Measurements from ENCODE around the gene PTPRM. TPM values are rescaled to one million over a fixed set of nuclear protein-coding genes. Genes with fewer than 3 reads are reported as not detected.
A peak's percentile ranks its signal among the peaks of the same experiment; 100 is the strongest.

The PTPRM gene
- total RNA-seq, 1 donor: 84.7 TPM

DNA sequence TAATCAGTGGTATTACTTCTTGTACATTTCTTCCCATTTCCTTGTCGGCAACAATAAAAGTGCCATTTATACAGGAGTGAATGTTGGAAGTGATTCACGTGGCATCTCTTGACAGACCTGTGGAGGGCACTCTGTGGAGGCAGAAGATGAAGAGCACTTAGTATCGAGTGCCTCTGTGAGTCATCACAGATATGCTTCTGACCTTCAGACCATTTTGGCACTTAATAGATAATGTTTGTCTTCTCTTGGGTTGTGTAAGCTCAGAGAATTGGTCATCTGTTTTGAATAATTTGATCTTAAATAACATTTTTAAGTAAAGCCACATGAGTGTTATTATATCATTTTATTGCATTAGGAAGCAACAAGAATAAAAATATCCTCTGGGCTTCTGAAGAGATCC, 305.5 kb downstream of the PTPRM start:
- no peak overlapping the region for H2AFZ ChIP-seq (ENCODE audit: low read length)
- H3K79me2 ChIP-seq (ENCODE audit: insufficient read depth, low read length): no peaks in the 10 kb centered on the region
- H3K4me3 ChIP-seq (ENCODE audit: insufficient read depth, low read length): no peak overlapping the region
- no peak overlapping the region for H3K27ac ChIP-seq (ENCODE audit: low read depth, low read length)
- no peaks in the 10 kb centered on the region for H3K36me3 ChIP-seq (ENCODE audit: insufficient read depth, low read length)
- no peaks in the 10 kb centered on the region for H3K9me3 ChIP-seq (ENCODE audit: low read depth, low read length)
- TF ChIP-seq, protein P1, sequence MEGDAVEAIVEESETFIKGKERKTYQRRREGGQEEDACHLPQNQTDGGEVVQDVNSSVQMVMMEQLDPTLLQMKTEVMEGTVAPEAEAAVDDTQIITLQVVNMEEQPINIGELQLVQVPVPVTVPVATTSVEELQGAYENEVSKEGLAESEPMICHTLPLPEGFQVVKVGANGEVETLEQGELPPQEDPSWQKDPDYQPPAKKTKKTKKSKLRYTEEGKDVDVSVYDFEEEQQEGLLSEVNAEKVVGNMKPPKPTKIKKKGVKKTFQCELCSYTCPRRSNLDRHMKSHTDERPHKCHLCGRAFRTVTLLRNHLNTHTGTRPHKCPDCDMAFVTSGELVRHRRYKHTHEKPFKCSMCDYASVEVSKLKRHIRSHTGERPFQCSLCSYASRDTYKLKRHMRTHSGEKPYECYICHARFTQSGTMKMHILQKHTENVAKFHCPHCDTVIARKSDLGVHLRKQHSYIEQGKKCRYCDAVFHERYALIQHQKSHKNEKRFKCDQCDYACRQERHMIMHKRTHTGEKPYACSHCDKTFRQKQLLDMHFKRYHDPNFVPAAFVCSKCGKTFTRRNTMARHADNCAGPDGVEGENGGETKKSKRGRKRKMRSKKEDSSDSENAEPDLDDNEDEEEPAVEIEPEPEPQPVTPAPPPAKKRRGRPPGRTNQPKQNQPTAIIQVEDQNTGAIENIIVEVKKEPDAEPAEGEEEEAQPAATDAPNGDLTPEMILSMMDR (IDR thresholded peaks at IDR 0.05; ENCODE audit: extremely low read depth, low read depth, low read length): peak; percentile 41
- H4K20me1 ChIP-seq (ENCODE audit: insufficient read depth, low read length): peaks cover 7% of the 10 kb centered on the region
- H3K4me2 ChIP-seq (ENCODE audit: insufficient read depth, low read length): no peak overlapping the region
- H3K27me3 ChIP-seq (ENCODE audit: insufficient read depth, low read length): no peaks in the 10 kb centered on the region
- DNase-seq (ENCODE audit: insufficient read length, low spot score, missing footprints): peak; percentile 25
- peaks cover 15% of the 10 kb centered on the region for H3K4me1 ChIP-seq (ENCODE audit: insufficient read depth, low read length)

DNA sequence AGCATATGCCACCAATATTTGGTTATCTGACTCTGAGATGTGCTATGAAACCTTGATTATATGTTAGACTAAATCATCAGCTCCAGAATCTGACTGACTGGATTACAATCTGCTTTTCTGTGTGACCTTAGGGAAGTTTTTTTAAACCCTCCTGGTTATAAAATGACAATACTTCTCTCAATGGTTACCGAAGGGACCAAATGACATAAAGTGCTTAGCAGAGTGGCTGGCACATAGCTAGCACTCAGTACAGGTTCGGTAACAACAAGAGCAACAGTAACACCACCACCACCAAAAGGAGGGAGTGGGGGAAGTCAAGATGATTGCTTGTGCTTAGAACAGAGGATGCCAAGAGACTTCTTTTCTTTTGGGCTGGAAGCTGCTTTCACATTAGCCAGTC, 306.2 kb downstream of the PTPRM start:
- Histone ChIP-seq H4K20me1 (ENCODE audit: insufficient read depth, low read length) (peaks cover 7% of the 10 kb centered on the region), H3K4me3 (ENCODE audit: insufficient read depth, low read length) (no peak overlapping the region), H3K36me3 (ENCODE audit: insufficient read depth, low read length) (no peaks in the 10 kb centered on the region), H2AFZ (ENCODE audit: low read length) (no peak overlapping the region), H3K4me2 (ENCODE audit: insufficient read depth, low read length) (no peak overlapping the region), H3K9me3 (ENCODE audit: low read depth, low read length) (no peaks in the 10 kb centered on the region), H3K79me2 (ENCODE audit: insufficient read depth, low read length) (no peaks in the 10 kb centered on the region), H3K27me3 (ENCODE audit: insufficient read depth, low read length) (no peaks in the 10 kb centered on the region), H3K27ac (ENCODE audit: low read depth, low read length) (no peak overlapping the region), H3K4me1 (ENCODE audit: insufficient read depth, low read length) (peaks cover 15% of the 10 kb centered on the region)
- TF ChIP-seq, protein P1 (IDR thresholded peaks at IDR 0.05; ENCODE audit: extremely low read depth, low read depth, low read length): no peak
- no peak for DNase-seq (ENCODE audit: insufficient read length, low spot score, missing footprints)

DNA sequence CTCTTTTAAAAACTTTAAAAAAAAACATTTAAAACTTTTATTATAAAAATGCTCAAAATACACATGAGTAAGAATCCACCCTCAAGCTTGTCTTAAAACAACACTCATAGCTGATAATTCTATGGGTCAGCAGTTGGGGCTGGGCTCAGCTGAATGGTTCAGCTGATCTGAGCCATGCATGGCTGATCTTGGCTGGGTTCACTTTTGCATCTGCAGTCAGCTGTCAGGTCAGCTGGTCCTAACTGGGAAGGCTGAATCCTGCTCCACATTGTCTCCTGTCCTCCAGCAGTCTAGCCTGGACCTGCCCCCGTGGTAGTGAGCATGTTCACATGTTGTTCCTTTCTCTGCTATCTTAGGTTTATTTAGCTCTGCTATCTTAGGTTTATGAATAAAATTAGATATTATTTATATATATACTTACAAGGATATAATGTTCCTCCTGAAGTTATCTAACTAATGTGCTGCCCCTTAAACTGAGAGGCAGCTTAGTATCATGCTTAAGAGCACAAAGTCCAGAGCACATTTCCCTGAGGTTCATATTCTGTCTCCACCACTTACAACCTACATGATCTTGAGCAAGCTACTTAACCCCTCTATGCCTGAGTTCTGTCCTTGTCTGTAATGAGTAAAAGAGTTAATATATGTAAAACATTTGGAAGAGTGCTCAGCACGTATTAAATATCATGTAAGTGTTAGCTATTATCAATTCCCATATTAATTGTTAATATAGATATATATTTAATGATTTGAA, 309.4 kb downstream of the PTPRM start:
- TF ChIP-seq, protein P1 (IDR thresholded peaks at IDR 0.05; ENCODE audit: extremely low read depth, low read depth, low read length): no peak
- no peak overlapping the region for H2AFZ ChIP-seq (ENCODE audit: low read length)
- H3K4me3 ChIP-seq (ENCODE audit: insufficient read depth, low read length): no peak overlapping the region
- no peak for DNase-seq (ENCODE audit: insufficient read length, low spot score, missing footprints)
- no peak overlapping the region for H3K4me2 ChIP-seq (ENCODE audit: insufficient read depth, low read length)
- no peak overlapping the region for H3K27ac ChIP-seq (ENCODE audit: low read depth, low read length)
- no peaks in the 10 kb centered on the region for H3K36me3 ChIP-seq (ENCODE audit: insufficient read depth, low read length)
- H3K27me3 ChIP-seq (ENCODE audit: insufficient read depth, low read length): no peaks in the 10 kb centered on the region
- H3K79me2 ChIP-seq (ENCODE audit: insufficient read depth, low read length): no peaks in the 10 kb centered on the region
- H3K9me3 ChIP-seq (ENCODE audit: low read depth, low read length): no peaks in the 10 kb centered on the region
- peaks cover 1% of the 10 kb centered on the region for H4K20me1 ChIP-seq (ENCODE audit: insufficient read depth, low read length)
- H3K4me1 ChIP-seq (ENCODE audit: insufficient read depth, low read length): peaks cover 10% of the 10 kb centered on the region

DNA sequence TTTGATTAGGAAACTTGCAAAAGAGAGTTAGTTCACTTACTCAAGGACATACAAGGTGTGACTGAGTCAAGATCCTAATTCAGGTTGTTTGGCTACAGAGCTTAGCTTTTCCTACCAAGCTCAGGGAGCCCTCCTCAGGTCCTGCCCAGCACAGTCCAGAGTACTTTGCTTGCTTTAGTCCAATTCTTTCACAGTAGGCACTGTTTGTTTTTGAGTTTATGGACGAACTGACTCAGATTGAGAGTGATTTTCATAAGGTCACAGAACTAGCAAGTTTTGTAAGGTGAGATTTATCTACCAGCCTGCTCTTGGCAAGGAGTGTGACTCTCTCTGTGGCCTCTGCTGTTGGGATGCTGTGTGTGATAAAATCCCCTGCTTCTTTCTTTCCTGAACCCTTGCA, 310.5 kb downstream of the PTPRM start:
- H3K4me1 ChIP-seq (ENCODE audit: insufficient read depth, low read length): peaks cover under 1% of the 10 kb centered on the region
- DNase-seq (ENCODE audit: insufficient read length, low spot score, missing footprints): no peak
- no peaks in the 10 kb centered on the region for H3K9me3 ChIP-seq (ENCODE audit: low read depth, low read length)
- H2AFZ ChIP-seq (ENCODE audit: low read length): no peak overlapping the region
- no peaks in the 10 kb centered on the region for H3K27me3 ChIP-seq (ENCODE audit: insufficient read depth, low read length)
- H4K20me1 ChIP-seq (ENCODE audit: insufficient read depth, low read length): no peaks in the 10 kb centered on the region
- H3K4me2 ChIP-seq (ENCODE audit: insufficient read depth, low read length): no peak overlapping the region
- TF ChIP-seq, protein P1 (IDR thresholded peaks at IDR 0.05; ENCODE audit: extremely low read depth, low read depth, low read length): no peak
- H3K36me3 ChIP-seq (ENCODE audit: insufficient read depth, low read length): no peaks in the 10 kb centered on the region
- no peak overlapping the region for H3K27ac ChIP-seq (ENCODE audit: low read depth, low read length)
- no peak overlapping the region for H3K4me3 ChIP-seq (ENCODE audit: insufficient read depth, low read length)
- H3K79me2 ChIP-seq (ENCODE audit: insufficient read depth, low read length): no peaks in the 10 kb centered on the region

All from osteoblast (primary cell).